Ovary (tissue), 9 donors: ENCODE measurements around the gene ADAMTS2. TPM values are rescaled to one million over a fixed set of nuclear protein-coding genes. Genes with fewer than 3 reads are reported as not detected.

Experiments used
- DNase-seq, 5 donors: peaks; one replicate each; pipeline ENCODE4 v3.0.0-alpha.2; 2019 to 2020
- H3K27ac ChIP-seq, 2 donors: fragments of 200-600 bp; one replicate each; pipeline versions ENCODE4 v1.5.1 to v1.8.0; 2019 to 2022
- H3K27me3 ChIP-seq: fragments of 200-600 bp; one replicate; pipeline ENCODE4 v1.8.0; 2022
- H3K36me3 ChIP-seq: fragments of 200-600 bp; sonication (generic); one replicate; pipeline ENCODE4 v1.5.1; 2019
- H3K4me1 ChIP-seq: one replicate; pipeline ENCODE4 v1.8.1; 2013; ENCODE audit warnings: mild to moderate bottlenecking, moderate library complexity; ENCODE audit not compliant: insufficient read depth
- H3K4me3 ChIP-seq: fragments of 200-600 bp; sonication (generic); one replicate; pipeline ENCODE4 v1.5.1; 2017
- H3K9me3 ChIP-seq, 2 donors: fragments of 200-600 bp in 1 of 2; sonication (generic) in 1 of 2; one replicate each; pipeline versions ENCODE4 v1.5.1 to v1.8.1; 2013 to 2019; ENCODE audit warnings: mild to moderate bottlenecking in 1 of 2, moderate library complexity in 1 of 2
- CTCF ChIP-seq, 3 donors: fragments of 450-650 bp in 2 of 3; fragments of 200-600 bp in 1 of 3; IDR thresholded peaks; one replicate each; pipeline versions ENCODE4 v1.5.1 to v1.8.0; 2016 to 2022; ENCODE audit warnings: antibody characterized with exemption in 3 of 3, mild to moderate bottlenecking in 1 of 3
- EP300 ChIP-seq: sonication (generic); formaldehyde crosslinking; IDR thresholded peaks from one replicate; pipeline ENCODE4 v1.6.1; 2017; ENCODE audit warnings: antibody characterized with exemption
- POLR2A ChIP-seq: fragments of 450-650 bp; IDR thresholded peaks from one replicate; pipeline ENCODE4 v1.6.1; 2017; ENCODE audit warnings: antibody characterized with exemption, mild to moderate bottlenecking, moderate library complexity
- WGBS, 3 donors: extraction: QIAGEN DNeasy Blood & Tissue Kit in 1 of 3; methylation state at CpG; one replicate each; pipeline versions ENCODE4 v1.1.5 to v1.1.7; 2013 to 2017; 5-methylcytosine and 5-hydroxymethylcytosine counted together
- intact Hi-C, 4 donors: fragments of 100-400 bp; cut with DNase I; formaldehyde crosslinking; loops; one replicate each; pipeline versions ENCODE4 v1.11.0 to v1.15.1; 2022 to 2023
- polyA plus RNA-seq, 2 donors: library from polyadenylated mRNA; stranded (reverse); fragments of 200-250 nt in 1 of 2; fragments of 350-450 nt in 1 of 2; fragmentation: Illumina TruSeq in 1 of 2; extraction: RNeasy Lipid Tissue Mini Kit (QIAGEN cat#74804) in 1 of 2; gene quantifications; one replicate each; pipeline ENCODE4 v1.2.3, GENCODE V29; 2013 to 2014
- total RNA-seq, 7 donors: library from RNA; depleted of rRNA in 2 of 7; stranded (reverse); fragments of >200 nt in 2 of 7; fragmentation: NEBNext Ultra II Directional in 3 of 7; extraction: Animal tissue kit (Norgen Biotek cat#: 25700) in 3 of 7; gene quantifications; one replicate each; pipeline versions ENCODE4 v1.1.0 to v1.2.4, GENCODE V29; 2016 to 2023
- donor health status: DM: no; HTN: no; CAD: no; lungs with moderate emphysema.
- donor health status: DM: no; HTN: no; CAD: no.
- donor health status: Bipolar disorder and iron deficiency.
- donor health status: DM: yes; HTN: yes; CAD: no.
- donor health status: DM: no; HTN: no; CAD: no.
- donor health status: DM: yes; HTN: yes; CAD: no.

ADAMTS2 gene
- total and polyA plus RNA-seq, 9 donors: 7.9 to 31.8 (median 11.5) TPM

DNA sequence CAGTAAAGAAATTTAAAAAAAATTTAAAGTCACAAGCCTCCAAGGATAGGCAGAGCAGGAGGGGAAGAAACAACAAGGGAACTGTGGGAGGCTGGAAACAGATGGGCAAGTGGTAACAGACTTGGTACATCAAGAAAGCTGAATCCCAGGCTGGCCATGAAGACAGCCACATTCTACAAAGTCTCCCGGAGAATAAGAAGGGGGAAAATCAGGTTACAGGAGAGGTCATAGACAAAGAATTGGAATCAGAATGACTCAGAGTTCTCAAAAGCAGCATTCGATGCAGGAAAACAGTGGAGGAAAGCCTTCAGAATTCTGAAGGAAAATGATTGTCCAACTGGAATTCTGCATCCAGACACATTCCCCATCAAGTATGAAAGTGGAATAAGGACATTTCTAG is 129.7 kb downstream of the ADAMTS2 start:
- Histone ChIP-seq H3K4me1 (peaks cover 4% of the 10 kb centered on the region), H3K27ac (no peak overlapping the region)
- intact Hi-C loops: no loop called here

GRCh38 chr5:179214678-179215077 is 130.6 kb downstream of the ADAMTS2 start:
- Histone ChIP-seq H3K27me3 (no peaks in the 10 kb centered on the region), H3K9me3 (no peaks in the 10 kb centered on the region), H3K27ac (no peak overlapping the region), H3K36me3 (no peaks in the 10 kb centered on the region), H3K4me3 (no peak overlapping the region), H3K4me1 (peaks cover 4% of the 10 kb centered on the region)
- no peak for DNase-seq
- WGBS, 3 donors: 90 to 99% (median 97%) methylated on average over 7 of the region's 7 CpGs
- intact Hi-C loops: no loop called here
- TF ChIP-seq POLR2A: no peak
- TF ChIP-seq EP300: no peak
- no peak for TF ChIP-seq CTCF (IDR thresholded peaks at IDR 0.05)

More for the DNA sequence above, 129.7 kb downstream of the ADAMTS2 start:
- Histone ChIP-seq H3K4me3 (no peak overlapping the region), H3K36me3 (no peaks in the 10 kb centered on the region), H3K9me3 (no peaks in the 10 kb centered on the region), H3K27me3 (no peaks in the 10 kb centered on the region)
- TF ChIP-seq CTCF (IDR thresholded peaks at IDR 0.05) (no peak), EP300 (no peak), POLR2A (no peak)
- WGBS, 3 donors: 57 to 59% (median 59%) methylated on average over 2 of the region's 2 CpGs
- DNase-seq: no peak

GRCh38 chr5:179212870-179213269 is 132.4 kb downstream of the ADAMTS2 start:
- WGBS, 3 donors: 90 to 93% (median 92%) methylated on average over 10 of the region's 10 CpGs
- no peak for TF ChIP-seq EP300
- TF ChIP-seq CTCF (IDR thresholded peaks at IDR 0.05): no peak
- no peak for TF ChIP-seq POLR2A

DNA sequence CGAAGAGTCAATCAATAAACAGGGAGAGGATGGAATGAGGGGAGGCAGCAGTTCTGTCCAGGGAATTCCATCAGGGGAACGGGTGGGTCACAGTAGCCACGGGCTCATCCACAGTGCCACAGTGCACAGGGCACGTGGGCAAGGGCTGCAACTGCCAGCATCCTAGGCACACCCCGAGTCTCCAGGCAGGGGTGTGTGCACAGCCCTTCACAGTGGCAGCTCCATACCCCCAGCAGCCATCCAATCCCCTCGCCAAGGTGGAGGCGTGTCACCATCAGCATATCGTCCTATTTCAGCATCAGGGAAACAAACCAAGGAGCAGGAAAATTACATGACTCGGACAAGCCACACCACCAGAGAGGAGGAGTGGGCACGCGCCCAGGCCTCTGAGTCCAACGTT is 133.6 kb downstream of the ADAMTS2 start:
- 83 to 91% (median 85%) methylated on average over 12 of the region's 12 CpGs for WGBS, 3 donors
- no peak for TF ChIP-seq POLR2A
- TF ChIP-seq CTCF (IDR thresholded peaks at IDR 0.05): no peak
- TF ChIP-seq EP300: no peak
- H3K4me1 ChIP-seq: no peaks in the 10 kb centered on the region
- no peak for DNase-seq
- no peaks in the 10 kb centered on the region for H3K36me3 ChIP-seq
- H3K9me3 ChIP-seq: no peaks in the 10 kb centered on the region
- no peak overlapping the region for H3K27ac ChIP-seq
- H3K27me3 ChIP-seq: no peaks in the 10 kb centered on the region
- intact Hi-C loops: no loop called here
- H3K4me3 ChIP-seq: no peak overlapping the region

More at GRCh38 chr5:179212870-179213269, 132.4 kb downstream of the ADAMTS2 start:
- H3K9me3 ChIP-seq: no peaks in the 10 kb centered on the region
- H3K27ac ChIP-seq: no peak overlapping the region
- DNase-seq: no peak
- H3K36me3 ChIP-seq: no peaks in the 10 kb centered on the region
- H3K4me3 ChIP-seq: no peak overlapping the region
- H3K27me3 ChIP-seq: no peaks in the 10 kb centered on the region
- peaks cover 3% of the 10 kb centered on the region for H3K4me1 ChIP-seq
- intact Hi-C loops: no loop called here
